GM19351 (cell line): Measurements from ENCODE around the gene AGBL1.
"Not testable (repeated sequence)": the region's sequence is repeated elsewhere in the genome, so short reads cannot be mapped to it uniquely, and the experiment has no call there.

Experiments used
- ATAC-seq: cut with Tn5 transposase; IDR thresholded peaks from one replicate; pipeline ENCODE4 v1.9.1; 2021; ENCODE audit warnings: mild to moderate bottlenecking, moderate library complexity; ENCODE audit not compliant: unreplicated experiment

Gene AGBL1

GRCh38 chr15:87031540-87032230 is 952.0 kb downstream of the AGBL1 start:
- no peak for ATAC-seq

- ATAC-seq = no peak
Observed at GRCh38 chr15:87032295-87032694, 952.6 kb downstream of the AGBL1 start.

- no peak for ATAC-seq
Observed at GRCh38 chr15:87033056-87033455, 953.4 kb downstream of the AGBL1 start.

- ATAC-seq = no peak
Observed at GRCh38 chr15:87034886-87035285, 955.2 kb downstream of the AGBL1 start.

GRCh38 chr15:87038404-87038803 is 958.7 kb downstream of the AGBL1 start:
- ATAC-seq = no peak

- ATAC-seq = not testable (repeated sequence)
Observed at GRCh38 chr15:87042619-87043018, 962.9 kb downstream of the AGBL1 start.

- no peak for ATAC-seq
Observed at GRCh38 chr15:87045746-87046145, 966.1 kb downstream of the AGBL1 start.

- no peak for ATAC-seq
Observed at GRCh38 chr15:87047203-87047965, 967.7 kb downstream of the AGBL1 start.
